GM12878 (cell line): Measurements from ENCODE around the gene RGS12. TPM values are rescaled to one million over a fixed set of nuclear protein-coding genes. Genes with fewer than 3 reads are reported as not detected.

Experiments used
- ASH2L ChIP-seq: fragments of 300-600, 200-600 bp; sonication (generic); IDR thresholded peaks from 2 replicates; pipeline ENCODE4 v1.6.1; 2017; ENCODE audit warnings: low read depth, mild to moderate bottlenecking, borderline replicate concordance
- ATF2 ChIP-seq: IDR thresholded peaks from 2 replicates; pipeline ENCODE4 v1.6.1; 2012; ENCODE audit warnings: low read length, inconsistent platforms
- E4F1 ChIP-seq: fragments of 450-650 bp; IDR thresholded peaks from 2 replicates; pipeline ENCODE4 v1.6.1; 2018; ENCODE audit warnings: borderline replicate concordance, mild to moderate bottlenecking; ENCODE audit not compliant: partially characterized antibody
- ESRRA ChIP-seq: IDR thresholded peaks from 2 replicates; pipeline ENCODE4 v1.6.1; 2012; ENCODE audit warnings: mild to moderate bottlenecking, low read length, improper control_type of control experiment
- ETV6 ChIP-seq, 2 experiments: fragments of 450-650 bp in 1 of 2; IDR thresholded peaks in 1 of 2; conservative IDR thresholded peaks in 1 of 2; 2 replicates each; pipeline ENCODE4 v1.6.1; 2014; ENCODE audit warnings: antibody characterized with exemption in 1 of 2, borderline replicate concordance in 1 of 2, low read depth in 1 of 2, mild to moderate bottlenecking in 1 of 2, moderate library complexity in 1 of 2
- FOS ChIP-seq: IDR thresholded peaks from 3 replicates; pipeline ENCODE4 v1.6.1; 2011; ENCODE audit warnings: borderline replicate concordance; ENCODE audit not compliant: insufficient read length; ENCODE audit errors: extremely low read depth
- GABPA ChIP-seq: IDR thresholded peaks from 2 replicates; pipeline ENCODE4 v1.6.1; 2014; ENCODE audit warnings: antibody characterized with exemption, low read depth, mild to moderate bottlenecking, inconsistent platforms
- HDAC6 ChIP-seq: fragments of 200-600 bp; sonication (generic); IDR thresholded peaks from one replicate; pipeline ENCODE4 v1.8.0; 2017; ENCODE audit warnings: antibody characterized with exemption; ENCODE audit not compliant: unreplicated experiment
- HDGF ChIP-seq: fragments of 450-650 bp; IDR thresholded peaks from 2 replicates; pipeline ENCODE4 v1.6.1; 2016; ENCODE audit warnings: antibody characterized with exemption
- HSF1 ChIP-seq: fragments of 150-350 bp; IDR thresholded peaks from 2 replicates; pipeline ENCODE4 v1.6.1; 2014; ENCODE audit warnings: mild to moderate bottlenecking, low read depth, low read length
- IKZF2 ChIP-seq, 2 experiments: fragments of 450-650 bp; IDR thresholded peaks; 2 replicates each; pipeline ENCODE4 v1.6.1; 2017; ENCODE audit warnings: mild to moderate bottlenecking in 2 of 2, moderate library complexity in 2 of 2
- KDM1A ChIP-seq: fragments of 200-600 bp; sonication (generic); IDR thresholded peaks from 2 replicates; pipeline ENCODE4 v1.6.1; 2016; ENCODE audit warnings: borderline replicate concordance
- MTA2 ChIP-seq: fragments of 450-650 bp; IDR thresholded peaks from 2 replicates; pipeline ENCODE4 v1.6.1; 2016; ENCODE audit warnings: low read depth, mild to moderate bottlenecking, moderate library complexity
- MXI1 ChIP-seq: fragments of 150-350 bp; IDR thresholded peaks from 2 replicates; pipeline ENCODE4 v1.6.1; 2011; ENCODE audit warnings: low read depth, mild to moderate bottlenecking, inconsistent platforms, low read length, improper control_type of control experiment
- MYC ChIP-seq: IDR thresholded peaks from 2 replicates; pipeline ENCODE4 v1.6.1; 2011; ENCODE audit warnings: mild to moderate bottlenecking, low read length, moderate library complexity, inconsistent platforms; ENCODE audit not compliant: insufficient read depth, insufficient replicate concordance, insufficient read length, severe bottlenecking
- NFYA ChIP-seq: IDR thresholded peaks from 2 replicates; pipeline ENCODE4 v1.6.1; 2011; ENCODE audit warnings: low read depth, mild to moderate bottlenecking, low read length, improper control_type of control experiment, borderline replicate concordance
- NFYB ChIP-seq: IDR thresholded peaks from 2 replicates; pipeline ENCODE4 v1.6.1; 2011; ENCODE audit warnings: low read depth, mild to moderate bottlenecking, low read length, improper control_type of control experiment, moderate library complexity; ENCODE audit not compliant: insufficient read depth
- NR2C1 ChIP-seq: fragments of 450-650 bp; IDR thresholded peaks from 2 replicates; pipeline ENCODE4 v1.6.1; 2017; ENCODE audit warnings: antibody characterized with exemption, mild to moderate bottlenecking, moderate library complexity
- NR2F1 ChIP-seq: fragments of 450-650 bp; conservative IDR thresholded peaks from 2 replicates; pipeline ENCODE4 v1.6.1; 2017; ENCODE audit warnings: mild to moderate bottlenecking
- POLR2AphosphoS2 ChIP-seq: IDR thresholded peaks from 2 replicates; pipeline ENCODE4 v1.6.1; 2011; ENCODE audit warnings: low read depth, mild to moderate bottlenecking, low read length, improper control_type of control experiment, moderate library complexity
- POLR2AphosphoS5 ChIP-seq: IDR thresholded peaks from 2 replicates; pipeline ENCODE4 v1.6.1; 2011; ENCODE audit warnings: mild to moderate bottlenecking, low read length, inconsistent platforms
- RAD21 ChIP-seq: IDR thresholded peaks from 2 replicates; pipeline ENCODE4 v1.6.1; 2011; ENCODE audit warnings: mild to moderate bottlenecking, low read depth, low read length, moderate library complexity; ENCODE audit not compliant: insufficient read depth
- RAD51 ChIP-seq: fragments of 450-650 bp; IDR thresholded peaks from 2 replicates; pipeline ENCODE4 v1.6.1; 2016; ENCODE audit warnings: moderate library complexity, mild to moderate bottlenecking, inconsistent platforms
- SREBF2 ChIP-seq: IDR thresholded peaks from 2 replicates; pipeline ENCODE4 v1.6.1; 2012; ENCODE audit warnings: mild to moderate bottlenecking, low read length
- TBL1XR1 ChIP-seq: IDR thresholded peaks from 2 replicates; pipeline ENCODE4 v1.6.1; 2012; ENCODE audit warnings: low read depth, low read length, improper control_type of control experiment
- YBX1 ChIP-seq: fragments of 450-650 bp; IDR thresholded peaks from 2 replicates; pipeline ENCODE4 v1.6.1; 2016; ENCODE audit warnings: antibody characterized with exemption
- YY1 ChIP-seq: IDR thresholded peaks from 2 replicates; pipeline ENCODE4 v1.6.1; 2011; ENCODE audit warnings: low read depth, mild to moderate bottlenecking, low read length
- polyA plus RNA-seq, 11 experiments: library from polyadenylated mRNA; depleted of rRNA in 4 of 11; unstranded in 6 of 11; stranded (reverse) in 5 of 11; fragments of >200 nt; fragmentation: Nextera tagmentation in 4 of 11; fragmentation: Illumina TruSeq in 1 of 11; extraction: Ambion mirVana in 4 of 11; extraction: Trizol in 1 of 11; gene quantifications; 1 replicate in 1 of 11; 2 replicates in 10 of 11; pipeline versions ENCODE4 v1.2.1 to v1.2.3, GENCODE V29; 2011 to 2016; ENCODE audit warnings: inconsistent platforms in 2 of 11, missing spikeins in 2 of 11, low read depth in 1 of 11
- total RNA-seq, 4 experiments: library from RNA; depleted of rRNA in 3 of 4; stranded (reverse); fragments of >200 nt in 3 of 4; fragmentation: Illumina TruSeq in 1 of 4; extraction: Trizol in 1 of 4; gene quantifications; 2 replicates each; pipeline versions ENCODE4 v1.2.1 to v1.2.3, GENCODE V29; 2013 to 2021

Gene RGS12
- total and polyA plus RNA-seq, 10 of the 15 experiments (the other 5 are each of a cell fraction or from before 2014, with no cell fraction given): 0.02 to 2.2 (median 0.73) TPM

GRCh38 chr4:3292571-3293400 lies at the start of gene RGS12 (continued):
- no peak for TF ChIP-seq YY1
- no peak for TF ChIP-seq GABPA
- TF ChIP-seq NFYA: no peak
- TF ChIP-seq KDM1A: no peak
- TF ChIP-seq FOS: no peak
- TF ChIP-seq HSF1: no peak
- no peak for TF ChIP-seq TBL1XR1
- TF ChIP-seq NR2F1: no peak
- no peak for TF ChIP-seq ATF2
- no peak for TF ChIP-seq MYC
- TF ChIP-seq NR2C1: no peak
- TF ChIP-seq E4F1: no peak
- no peak for TF ChIP-seq MTA2
- no peak for TF ChIP-seq NFYB
- no peak for TF ChIP-seq ASH2L
- TF ChIP-seq ETV6 (conservative IDR thresholded peaks at IDR 0.05 in 1 of 2, IDR thresholded peaks at IDR 0.05 in 1 of 2; ENCODE audit: borderline replicate concordance in 1 of 2, low read depth in 1 of 2): no peak
- no peak for TF ChIP-seq ESRRA
- no peak for TF ChIP-seq SREBF2
- TF ChIP-seq RAD21: no peak
- no peak for TF ChIP-seq POLR2AphosphoS2
- TF ChIP-seq POLR2AphosphoS5: no peak
- TF ChIP-seq IKZF2 (IDR thresholded peaks at IDR 0.05): peak in 1 of 2 experiments; percentile 24; a peak in 1 of 4 replicates
- no peak for TF ChIP-seq HDAC6
- no peak for TF ChIP-seq YBX1
- no peak for TF ChIP-seq HDGF
- TF ChIP-seq RAD51: no peak
- peak; percentile 34; the same call in 1 of the 2 replicates for TF ChIP-seq MXI1
